GM19328 (cell line): ENCODE results near the gene PLEKHA5.
"Not testable (repeated sequence)": the region's sequence is repeated elsewhere in the genome, so short reads cannot be mapped to it uniquely, and the experiment has no call there.

Experiments
- ATAC-seq: cut with Tn5 transposase; IDR thresholded peaks from one replicate; pipeline ENCODE4 v1.9.1; 2021; ENCODE audit warnings: mild to moderate bottlenecking, moderate library complexity; ENCODE audit not compliant: unreplicated experiment

PLEKHA5 gene, protein sequence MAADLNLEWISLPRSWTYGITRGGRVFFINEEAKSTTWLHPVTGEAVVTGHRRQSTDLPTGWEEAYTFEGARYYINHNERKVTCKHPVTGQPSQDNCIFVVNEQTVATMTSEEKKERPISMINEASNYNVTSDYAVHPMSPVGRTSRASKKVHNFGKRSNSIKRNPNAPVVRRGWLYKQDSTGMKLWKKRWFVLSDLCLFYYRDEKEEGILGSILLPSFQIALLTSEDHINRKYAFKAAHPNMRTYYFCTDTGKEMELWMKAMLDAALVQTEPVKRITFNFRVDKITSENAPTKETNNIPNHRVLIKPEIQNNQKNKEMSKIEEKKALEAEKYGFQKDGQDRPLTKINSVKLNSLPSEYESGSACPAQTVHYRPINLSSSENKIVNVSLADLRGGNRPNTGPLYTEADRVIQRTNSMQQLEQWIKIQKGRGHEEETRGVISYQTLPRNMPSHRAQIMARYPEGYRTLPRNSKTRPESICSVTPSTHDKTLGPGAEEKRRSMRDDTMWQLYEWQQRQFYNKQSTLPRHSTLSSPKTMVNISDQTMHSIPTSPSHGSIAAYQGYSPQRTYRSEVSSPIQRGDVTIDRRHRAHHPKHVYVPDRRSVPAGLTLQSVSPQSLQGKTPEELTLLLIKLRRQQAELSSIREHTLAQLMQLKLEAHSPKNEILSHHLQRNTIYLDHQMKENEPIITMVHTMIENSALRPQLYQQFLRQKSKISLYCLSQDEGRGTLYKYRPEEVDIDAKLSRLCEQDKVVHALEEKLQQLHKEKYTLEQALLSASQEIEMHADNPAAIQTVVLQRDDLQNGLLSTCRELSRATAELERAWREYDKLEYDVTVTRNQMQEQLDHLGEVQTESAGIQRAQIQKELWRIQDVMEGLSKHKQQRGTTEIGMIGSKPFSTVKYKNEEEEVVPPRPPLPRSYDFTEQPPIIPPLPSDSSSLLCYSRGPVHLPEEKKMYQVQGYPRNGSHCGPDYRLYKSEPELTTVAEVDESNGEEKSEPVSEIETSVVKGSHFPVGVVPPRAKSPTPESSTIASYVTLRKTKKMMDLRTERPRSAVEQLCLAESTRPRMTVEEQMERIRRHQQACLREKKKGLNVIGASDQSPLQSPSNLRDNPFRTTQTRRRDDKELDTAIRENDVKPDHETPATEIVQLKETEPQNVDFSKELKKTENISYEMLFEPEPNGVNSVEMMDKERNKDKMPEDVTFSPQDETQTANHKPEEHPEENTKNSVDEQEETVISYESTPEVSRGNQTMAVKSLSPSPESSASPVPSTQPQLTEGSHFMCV

DNA sequence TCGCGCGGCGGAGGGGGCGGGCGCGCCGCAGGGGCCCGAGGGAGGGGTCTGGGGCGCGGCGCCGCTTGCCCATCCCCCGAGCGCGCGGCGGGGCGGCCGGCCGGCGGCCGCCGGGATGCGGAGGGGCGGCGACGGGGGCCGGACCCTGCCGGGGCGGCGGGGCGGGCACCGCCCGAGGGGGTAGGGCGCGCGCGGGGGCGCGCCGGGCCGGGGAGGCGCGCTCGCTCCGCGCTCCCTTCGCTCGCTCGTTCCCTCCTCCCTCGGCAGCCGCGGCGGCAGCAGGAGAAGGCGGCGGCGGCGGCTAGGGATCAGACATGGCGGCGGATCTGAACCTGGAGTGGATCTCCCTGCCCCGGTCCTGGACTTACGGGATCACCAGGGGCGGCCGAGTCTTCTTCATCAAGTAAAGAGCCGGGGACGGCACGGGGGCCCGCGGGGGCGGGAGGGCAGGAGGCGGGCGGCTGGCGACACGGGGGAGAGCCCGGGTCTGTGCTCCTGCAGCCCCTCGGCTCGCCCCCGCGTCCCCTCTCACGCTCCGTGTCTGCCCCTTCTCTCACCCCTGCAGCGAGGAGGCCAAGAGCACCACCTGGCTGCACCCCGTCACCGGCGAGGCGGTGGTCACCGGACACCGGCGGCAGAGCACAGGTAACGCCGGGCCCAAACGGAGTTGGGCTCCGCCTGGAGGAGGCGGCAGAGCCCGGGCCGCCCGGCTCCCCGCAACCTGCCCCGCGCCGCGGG is at the start of gene PLEKHA5:
PLEKHA5 (plus strand) TSS at position 248 of the 738 bp plus-strand sequence; CDS start at position 315, 67 bp downstream.
- ATAC-seq, result no peak

DNA sequence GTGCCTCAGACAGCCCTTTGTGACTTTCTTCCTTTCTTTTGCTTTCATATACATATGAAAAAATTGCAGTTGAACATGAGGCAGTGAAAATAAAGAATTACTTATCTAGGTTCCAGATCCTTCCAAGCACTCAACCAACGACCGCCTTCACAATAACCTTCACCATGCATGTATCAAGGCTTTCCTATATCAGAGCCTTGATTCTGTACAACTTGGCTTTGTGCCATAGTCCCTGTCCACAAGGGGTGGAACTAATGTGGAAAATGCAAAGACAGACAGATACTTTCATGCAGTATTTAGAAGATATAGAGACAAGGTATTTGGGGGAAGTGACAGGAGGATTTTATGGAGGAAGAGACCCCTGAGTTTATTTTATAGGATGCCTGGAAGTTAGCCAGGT is 48.6 kb upstream of the PLEKHA5 start:
- no peak for ATAC-seq

DNA sequence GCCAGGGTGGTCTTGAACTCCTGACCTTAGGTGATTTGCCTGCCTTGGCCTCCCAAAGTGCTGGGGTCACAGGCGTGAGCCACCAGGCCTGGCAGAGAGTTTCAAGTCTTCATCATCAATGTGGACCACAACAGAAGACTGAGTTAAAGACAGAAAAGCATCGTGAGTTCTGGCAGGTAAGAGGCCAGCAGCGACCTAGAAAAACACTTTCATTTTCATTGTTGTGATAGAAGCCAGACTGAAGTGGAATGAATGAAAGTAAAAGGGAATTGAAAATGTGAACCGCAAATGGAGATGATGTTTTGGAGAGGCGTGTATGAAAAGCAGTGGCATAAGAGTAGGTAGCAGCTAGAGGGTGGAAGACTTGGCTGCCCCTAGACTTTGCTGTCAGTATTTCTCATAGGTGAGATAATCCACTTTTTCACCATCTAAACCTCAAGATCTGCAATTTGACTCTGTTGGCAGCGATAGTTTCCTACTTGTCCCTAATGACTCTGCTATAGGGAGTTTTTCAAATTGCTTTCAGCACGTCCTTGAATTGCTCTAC is 47.1 kb upstream of the PLEKHA5 start:
- ATAC-seq, result no peak

DNA sequence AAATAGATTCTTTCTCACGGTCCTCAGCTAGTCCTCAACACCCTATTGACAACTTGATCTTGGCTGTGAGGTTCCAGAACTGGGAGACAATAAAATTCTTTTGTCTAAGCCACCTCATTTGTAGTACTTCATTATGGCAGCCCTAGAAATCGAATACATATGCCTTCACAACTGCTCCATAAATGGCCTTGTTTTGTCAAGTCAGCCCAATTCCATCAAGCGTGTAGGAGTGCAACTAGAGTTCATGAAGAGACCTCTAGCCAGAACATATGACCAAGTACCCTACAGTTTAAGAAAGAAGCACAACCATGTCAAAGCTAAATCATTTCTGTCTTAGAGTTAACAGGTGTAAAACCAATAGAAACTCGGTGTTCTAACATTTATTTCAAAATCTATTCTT is 45.0 kb upstream of the PLEKHA5 start:
- no peak for ATAC-seq

DNA sequence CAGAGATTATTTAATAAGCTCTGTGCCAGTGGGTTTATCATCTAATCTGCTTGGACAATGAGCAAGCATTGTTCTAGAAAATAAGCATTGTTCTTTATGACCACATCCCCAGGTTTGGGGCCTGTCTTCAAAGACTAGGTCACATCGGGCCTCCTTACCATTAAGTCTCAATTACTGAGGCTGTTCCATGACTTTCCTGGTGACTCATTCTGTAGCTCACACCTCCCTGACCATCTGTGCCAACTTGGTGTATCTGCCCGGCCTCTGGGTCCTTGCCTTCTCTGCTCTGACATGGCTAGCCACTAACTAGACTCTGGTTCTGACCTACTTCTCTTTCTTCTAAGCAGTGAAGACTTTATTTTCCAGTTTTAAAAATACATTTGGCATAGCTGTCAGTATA is 44.4 kb upstream of the PLEKHA5 start:
- ATAC-seq, result no peak

DNA sequence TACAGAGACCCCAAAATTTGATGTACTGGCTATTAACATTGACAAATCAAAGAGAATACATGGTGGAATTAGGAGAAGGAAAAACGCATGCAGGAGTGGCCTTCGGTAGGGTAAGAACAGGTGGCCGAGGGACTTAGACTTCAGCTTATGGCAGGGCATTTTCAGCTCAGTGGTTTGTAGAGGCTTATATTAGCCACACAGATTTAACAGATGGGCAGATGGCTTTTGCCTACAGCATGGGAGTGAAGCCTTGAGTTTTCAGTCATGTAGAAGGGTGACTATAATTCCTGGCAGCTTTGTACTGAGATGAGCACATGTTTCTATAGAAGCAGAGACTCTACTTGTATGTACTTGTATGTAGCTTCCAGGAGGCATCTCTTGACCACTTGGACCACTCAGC is 40.9 kb upstream of the PLEKHA5 start:
- no peak for ATAC-seq

DNA sequence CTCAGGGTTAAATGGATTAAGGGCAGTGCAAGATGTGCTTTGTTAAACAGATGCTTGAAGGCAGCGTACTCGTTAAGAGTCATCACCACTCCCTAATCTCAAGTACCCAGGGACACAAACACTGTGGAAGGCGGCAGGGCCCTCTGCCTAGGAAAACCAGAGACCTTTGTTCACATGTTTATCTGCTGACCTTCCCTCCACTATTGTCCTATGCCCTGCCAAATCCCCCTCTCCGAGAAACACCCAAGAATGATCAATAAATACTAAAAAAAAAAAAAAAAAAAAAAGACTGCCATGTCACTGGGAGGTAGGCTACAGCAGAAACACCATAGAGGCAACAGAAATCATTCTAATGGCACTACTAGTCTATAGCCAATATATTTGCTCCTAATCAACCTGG is 37.1 kb upstream of the PLEKHA5 start:
- not testable (repeated sequence) for ATAC-seq

DNA sequence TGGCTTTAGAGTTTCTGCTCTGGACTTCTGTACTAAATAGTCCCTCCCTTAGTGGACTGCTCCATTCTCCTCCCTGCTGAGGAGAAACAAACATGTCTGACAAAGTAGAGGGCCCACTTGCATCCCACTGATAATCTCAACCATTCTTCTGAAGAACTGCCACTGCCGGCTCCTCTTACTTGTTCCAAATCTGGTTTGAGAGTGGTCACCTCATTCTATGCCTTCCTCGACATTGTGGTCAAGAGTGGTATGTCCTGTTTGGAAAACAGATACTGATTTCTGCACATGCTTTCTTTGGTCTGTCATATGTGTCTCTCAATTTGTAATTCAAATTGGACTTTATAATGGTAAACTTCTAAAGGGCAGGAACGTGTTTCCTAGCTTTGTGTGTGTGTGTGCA is 36.3 kb upstream of the PLEKHA5 start:
- ATAC-seq, result no peak

DNA sequence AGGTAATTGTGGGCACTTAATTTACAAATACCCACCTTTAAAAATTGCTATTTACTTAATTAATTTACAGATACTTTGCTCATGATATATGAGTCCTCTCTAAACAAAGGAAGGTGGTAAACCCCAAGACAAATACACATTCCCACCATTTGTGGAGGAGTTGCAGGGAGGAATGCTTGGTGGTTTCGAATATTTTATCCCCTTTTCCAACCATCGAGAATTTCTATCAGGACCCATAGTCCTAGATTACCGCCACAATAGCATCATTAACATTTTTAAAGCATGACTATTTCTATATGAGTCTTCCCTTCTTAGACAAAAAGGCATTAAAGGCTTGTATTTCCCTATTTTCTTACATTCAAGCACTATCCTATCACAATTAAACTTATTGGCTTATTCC is 34.2 kb upstream of the PLEKHA5 start:
- no peak for ATAC-seq

DNA sequence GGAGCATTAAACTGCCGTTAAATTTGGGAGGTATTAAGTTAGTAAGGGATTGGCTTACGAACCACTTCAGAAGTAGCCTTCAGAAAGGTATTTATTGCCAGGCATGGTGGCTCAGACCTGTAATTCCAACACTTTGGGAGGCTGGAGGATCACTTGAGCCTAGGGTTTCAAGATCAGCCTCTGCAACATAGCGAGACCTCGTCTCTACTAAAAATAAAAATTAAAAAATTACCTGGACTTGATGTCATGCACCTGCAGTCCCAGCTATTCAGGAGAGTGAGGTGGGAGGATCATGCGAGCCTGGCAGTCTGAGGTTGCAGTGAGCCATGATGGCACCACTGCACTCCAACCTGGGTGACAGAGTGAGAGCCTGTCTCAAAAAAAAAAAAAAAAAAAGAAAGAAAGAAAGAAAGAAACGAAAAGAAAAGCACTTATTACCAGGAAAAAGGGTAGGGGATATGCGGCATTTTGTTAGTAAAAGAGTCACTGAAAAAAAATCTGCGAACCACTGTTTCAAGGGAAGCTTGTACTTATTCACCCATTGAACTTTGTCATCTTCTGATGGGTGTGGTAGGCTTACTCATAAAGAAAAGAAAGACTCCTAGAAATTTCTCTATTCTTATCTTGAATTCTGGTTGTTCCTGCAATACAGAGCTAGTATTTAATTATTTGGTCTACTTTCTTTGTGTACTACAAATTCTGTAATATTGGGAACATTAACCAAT is 33.6 kb upstream of the PLEKHA5 start:
- ATAC-seq, result no peak

DNA sequence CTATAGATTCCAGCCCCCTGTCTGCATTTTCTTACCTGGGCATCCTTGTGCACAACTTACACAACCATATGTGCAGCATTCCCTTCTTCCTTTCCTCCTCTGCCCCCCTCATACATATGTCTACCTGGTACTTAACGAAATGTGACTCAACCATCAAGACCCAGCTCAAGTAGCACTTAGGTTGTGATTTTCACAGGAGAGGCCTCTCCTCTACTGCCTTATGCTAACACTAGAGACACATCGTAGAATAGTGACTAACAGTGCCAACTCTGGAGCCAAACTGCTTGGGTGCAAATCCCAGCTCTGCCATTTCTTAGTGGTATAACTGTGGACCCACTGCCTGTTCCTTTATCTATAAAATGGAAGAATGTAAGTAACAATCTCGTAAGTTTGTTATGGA is 24.1 kb upstream of the PLEKHA5 start:
- ATAC-seq, result no peak

DNA sequence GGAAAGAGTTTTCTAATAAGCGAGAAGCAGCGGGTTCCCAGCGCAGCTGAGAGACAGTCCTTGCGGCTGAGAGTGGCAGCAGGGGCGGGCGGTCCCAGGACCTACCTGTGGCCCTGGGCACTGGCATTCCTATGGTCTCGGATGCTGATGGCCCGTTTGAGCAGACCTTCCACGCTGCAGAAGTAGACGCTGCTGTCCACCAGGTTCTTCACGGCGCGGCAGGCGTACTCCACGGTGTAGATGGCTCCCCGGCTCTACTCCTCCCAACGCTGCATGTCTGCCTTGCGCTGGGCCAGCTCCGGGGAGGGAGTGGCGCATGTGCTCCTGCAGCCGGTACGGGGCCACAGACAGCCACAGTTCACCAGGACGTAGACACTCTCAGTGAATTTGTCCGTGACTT is 21.8 kb upstream of the PLEKHA5 start:
- ATAC-seq, result no peak

DNA sequence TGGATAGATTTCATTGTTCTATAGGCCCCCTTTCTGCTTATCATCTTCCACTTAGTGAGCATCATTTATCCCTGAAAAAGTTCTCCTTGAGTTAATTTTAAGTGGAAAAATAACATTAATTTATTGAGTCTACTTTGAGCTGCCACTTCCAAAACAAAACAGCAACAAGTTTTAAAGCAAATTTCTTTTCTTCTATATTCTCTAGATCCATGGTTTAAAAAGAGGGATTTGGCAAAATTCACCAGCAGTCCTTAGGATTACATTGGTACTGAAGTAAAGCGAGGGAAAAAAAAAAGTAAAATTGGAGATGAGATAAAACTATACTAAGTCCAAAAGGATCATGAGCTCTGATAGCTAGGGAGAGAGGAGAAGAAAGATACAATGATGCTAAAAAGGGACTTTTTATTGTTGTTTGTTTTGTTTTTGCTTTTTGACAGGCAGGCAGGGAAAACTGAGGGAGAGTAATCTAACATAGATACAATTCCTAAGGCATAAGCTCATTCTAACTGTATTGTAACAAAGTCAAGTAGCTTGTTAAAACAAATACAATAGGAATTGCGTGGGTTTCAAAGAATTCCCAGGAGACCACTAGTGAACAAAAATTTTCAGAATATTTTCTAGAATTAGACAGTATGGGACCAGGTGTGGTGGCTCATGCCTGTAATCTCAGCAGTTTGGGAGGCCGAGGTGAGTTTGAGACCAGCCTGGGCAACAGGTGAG is 19.2 kb upstream of the PLEKHA5 start:
- no peak for ATAC-seq

DNA sequence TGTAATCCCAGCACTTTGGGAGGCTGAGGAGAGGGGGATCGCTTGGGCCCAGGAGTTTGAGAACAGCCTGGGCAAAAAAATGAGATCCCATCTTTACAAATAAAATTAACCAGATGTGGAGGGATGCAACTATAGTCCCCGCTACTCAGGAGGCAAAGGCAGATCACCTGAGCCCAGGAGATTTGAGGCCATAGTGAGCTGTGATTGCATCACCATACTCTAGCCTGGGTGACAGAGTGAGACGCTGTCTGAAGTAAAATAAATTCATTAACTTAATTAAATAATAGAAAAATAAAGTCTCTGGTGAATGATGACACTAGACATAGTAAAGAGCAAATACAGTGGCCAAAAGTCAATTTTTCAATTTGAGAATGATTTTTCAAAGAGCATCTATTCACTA is 16.1 kb upstream of the PLEKHA5 start:
- no peak for ATAC-seq

DNA sequence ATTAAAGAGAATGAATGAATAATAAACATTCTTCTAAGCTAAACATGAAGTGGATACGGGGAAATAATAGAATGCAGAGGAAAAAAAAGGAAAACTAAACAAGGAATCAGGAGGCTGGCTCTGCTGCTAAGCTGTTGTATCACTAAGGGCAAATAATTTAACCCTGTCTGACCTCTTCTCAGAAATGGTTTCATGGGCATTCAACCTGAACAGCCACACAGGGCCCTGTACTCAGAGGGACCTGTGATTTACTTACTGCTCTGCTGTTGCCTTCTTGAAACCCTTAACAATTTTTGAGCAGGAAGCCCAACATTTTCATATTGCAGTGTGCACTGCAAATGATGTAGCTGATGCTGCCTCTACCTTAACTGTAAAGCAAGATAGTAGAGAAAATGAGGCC is 14.2 kb upstream of the PLEKHA5 start:
- ATAC-seq, result no peak

DNA sequence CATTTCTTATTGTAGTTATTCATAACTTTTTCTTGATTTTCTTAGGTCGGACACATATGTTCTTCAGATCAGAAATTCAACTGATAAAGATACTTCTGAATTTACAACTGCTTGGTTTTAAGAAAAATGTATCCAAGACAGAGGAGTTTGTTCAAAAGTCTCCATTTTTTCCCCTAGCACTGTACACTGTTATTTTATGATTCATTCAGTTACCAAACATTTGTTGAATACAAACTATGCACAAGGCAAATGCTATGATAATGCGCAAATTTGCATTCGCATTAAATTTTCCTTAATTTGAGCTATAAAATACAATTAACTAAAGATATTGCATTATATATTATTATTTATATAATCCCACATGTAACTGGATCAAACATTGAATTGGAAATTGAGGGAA is 10.1 kb upstream of the PLEKHA5 start:
- ATAC-seq, result no peak

DNA sequence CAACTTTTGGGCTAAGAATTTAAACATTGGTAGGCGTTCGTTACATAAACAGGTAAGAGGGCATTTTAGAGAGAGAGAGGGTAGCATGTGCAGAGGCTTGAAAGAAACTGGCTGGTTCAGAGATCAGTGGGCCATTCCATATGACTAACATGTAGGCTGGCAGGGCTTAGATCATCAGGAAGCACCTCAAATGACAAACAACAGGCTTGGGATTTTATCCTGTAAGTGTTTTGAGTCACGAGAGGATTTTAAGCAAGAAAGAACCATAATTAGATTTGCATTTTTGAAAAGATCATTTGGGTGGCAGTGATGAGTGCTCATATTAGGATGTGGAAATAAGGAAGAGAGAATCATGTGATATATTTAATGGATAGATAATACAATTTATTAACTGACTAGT is 8.7 kb upstream of the PLEKHA5 start:
- ATAC-seq, result no peak

DNA sequence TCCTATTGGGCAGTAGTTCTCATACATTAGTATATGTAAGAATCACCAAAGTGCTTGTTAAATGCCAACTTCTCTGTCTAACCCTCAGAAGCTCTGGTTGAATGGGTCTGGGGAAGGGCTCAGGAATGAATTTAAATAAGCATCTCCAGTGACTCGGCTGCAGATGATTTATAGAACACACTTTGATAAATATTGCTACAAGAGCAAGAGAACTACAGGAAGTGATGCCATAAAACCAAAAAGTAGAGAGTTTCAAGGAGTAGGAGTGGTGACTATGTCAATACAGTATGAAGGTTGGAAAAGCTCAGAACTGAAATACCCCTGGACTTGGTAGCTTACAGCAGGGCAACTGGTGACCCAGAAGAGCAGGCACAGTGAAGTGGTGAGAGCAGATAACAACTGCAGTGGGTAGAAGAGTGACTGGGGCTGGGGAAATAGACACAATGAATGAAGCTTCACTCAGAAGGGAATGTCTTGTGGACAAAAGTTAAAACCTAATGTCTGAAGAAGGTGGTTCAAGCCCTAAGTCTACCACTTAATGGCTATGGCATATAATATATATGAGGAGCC is 8.0 kb upstream of the PLEKHA5 start:
- ATAC-seq, result no peak

DNA sequence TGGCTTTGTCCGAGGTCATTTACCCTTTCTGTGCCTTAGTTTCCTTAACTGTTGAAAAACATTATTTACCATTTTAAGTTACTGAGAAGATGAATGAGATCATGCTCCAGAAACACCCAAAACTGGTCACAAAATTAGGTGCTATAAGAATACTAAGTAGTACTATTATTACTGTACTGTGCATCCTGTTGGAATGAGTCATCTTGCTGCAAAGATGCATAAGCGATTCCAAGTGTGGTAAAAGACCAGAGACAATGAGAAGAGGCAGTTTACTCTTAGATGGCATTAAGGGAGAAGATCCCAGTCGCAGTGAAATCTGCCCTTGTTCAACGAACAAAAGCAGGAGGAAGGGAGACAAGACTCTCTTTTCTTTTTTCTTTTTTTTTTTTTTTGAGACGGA is 4.2 kb upstream of the PLEKHA5 start:
- ATAC-seq, result no peak
